HG02571 (cell line): ENCODE data around the gene NDUFA8.

Source experiments
- ATAC-seq: cut with Tn5 transposase; IDR thresholded peaks from one replicate; pipeline ENCODE4 v1.9.1; 2021; ENCODE audit warnings: mild to moderate bottlenecking, moderate library complexity; ENCODE audit not compliant: unreplicated experiment

Gene NDUFA8

GRCh38 chr9:122186301-122186700 is 26.7 kb upstream of the NDUFA8 start:
- no peak for ATAC-seq

GRCh38 chr9:122184551-122184950 is 25.0 kb upstream of the NDUFA8 start:
- ATAC-seq = no peak

GRCh38 chr9:122183501-122183900 is 23.9 kb upstream of the NDUFA8 start:
- no peak for ATAC-seq

GRCh38 chr9:122180633-122181032 is 21.1 kb upstream of the NDUFA8 start:
- ATAC-seq = no peak

GRCh38 chr9:122179690-122180074 is 20.1 kb upstream of the NDUFA8 start:
- no peak for ATAC-seq

DNA sequence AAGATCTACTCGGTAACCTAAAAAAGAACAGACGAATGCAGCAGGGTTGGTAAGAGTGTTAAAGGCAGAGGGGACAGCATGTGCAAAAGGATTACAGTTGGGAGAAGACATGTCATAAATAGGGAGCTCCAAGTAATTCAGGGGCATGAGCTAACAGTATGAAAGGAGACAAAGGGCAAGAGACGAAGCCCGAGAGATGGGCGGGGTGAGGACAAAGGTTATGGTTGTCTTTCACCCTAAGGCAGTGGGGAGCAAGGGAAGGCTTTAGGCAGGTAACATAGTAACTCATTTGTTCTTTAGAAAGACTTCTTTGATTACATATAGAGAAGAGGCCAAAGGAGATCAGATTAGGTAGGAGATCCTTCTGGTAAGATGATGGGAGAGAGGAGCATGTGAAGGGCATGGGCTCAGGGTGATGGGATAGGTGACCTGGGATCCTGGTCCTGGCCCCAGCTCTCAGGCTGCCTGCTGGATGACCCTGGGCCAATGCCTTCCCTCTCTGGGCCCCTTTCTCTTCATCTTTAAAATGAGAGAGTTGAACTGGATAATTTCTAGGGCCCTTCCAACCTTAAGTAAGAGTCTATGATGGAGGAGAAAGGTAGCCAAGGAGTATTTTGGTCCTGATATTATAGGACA is 19.6 kb upstream of the NDUFA8 start:
- no peak for ATAC-seq

DNA sequence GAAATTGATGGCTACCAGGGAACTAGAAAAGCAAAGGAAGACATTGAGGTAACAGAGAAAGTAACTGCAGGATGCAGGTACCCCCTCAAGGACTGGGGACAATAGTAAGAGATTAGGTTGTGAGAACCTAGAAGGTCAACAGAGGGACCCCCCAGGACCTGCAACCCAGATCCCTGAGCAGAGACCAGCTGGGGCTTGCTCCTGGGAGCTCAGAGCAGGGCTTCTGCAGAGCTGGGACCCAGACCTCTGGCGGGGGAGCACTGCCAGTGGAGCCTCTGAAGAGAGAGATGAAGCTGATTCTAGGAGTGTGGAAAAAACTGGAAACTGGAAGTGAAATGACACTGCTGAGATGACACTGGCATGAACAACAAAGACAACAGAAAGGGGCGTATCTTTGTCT is 17.3 kb upstream of the NDUFA8 start:
- no peak for ATAC-seq

GRCh38 chr9:122173670-122174069 is 14.1 kb upstream of the NDUFA8 start:
- ATAC-seq = no peak

GRCh38 chr9:122172131-122172530 is 12.6 kb upstream of the NDUFA8 start:
- no peak for ATAC-seq

- ATAC-seq = no peak
Measured at GRCh38 chr9:122168356-122168755, 8.8 kb upstream of the NDUFA8 start.

GRCh38 chr9:122164286-122164685 is 4.7 kb upstream of the NDUFA8 start:
- no peak for ATAC-seq

GRCh38 chr9:122162415-122162814 is 2.8 kb upstream of the NDUFA8 start:
- ATAC-seq = no peak

DNA sequence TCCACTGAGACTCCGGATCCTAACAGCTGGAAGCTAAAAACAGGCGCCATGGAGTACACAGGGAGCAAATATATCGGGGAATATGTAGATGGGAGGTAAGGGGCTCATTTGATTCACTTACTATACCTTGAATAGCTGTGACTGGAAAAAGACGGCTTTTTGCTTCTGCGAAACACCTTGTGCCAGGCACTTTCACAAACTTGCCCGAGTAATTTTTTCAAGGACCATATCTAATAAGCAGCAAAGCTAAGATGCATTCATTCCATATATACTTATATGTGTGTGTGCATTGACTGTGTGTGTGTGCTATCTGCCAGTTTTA is 307 bp upstream of the NDUFA8 start:
- ATAC-seq = no peak

GRCh38 chr9:122158202-122158601 is 1.4 kb downstream of the NDUFA8 start:
- ATAC-seq = no peak

DNA sequence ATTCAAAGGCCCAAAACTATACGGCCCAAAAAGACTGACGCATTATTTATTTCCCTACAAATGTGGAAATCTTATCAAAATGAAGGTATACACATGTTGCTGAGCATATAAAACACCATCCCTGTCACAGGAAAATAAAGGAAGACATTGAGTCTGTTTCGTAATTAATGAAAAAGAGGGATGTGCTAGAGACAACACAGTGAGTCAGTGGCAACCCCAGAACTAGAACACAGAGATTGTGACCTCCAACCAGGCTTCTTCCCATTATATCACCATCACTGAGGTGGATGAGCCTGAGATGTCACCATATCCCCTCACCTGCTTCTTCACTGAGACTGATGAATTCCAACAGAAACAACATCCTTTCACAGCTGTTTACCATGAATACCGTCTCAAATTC is 3.8 kb downstream of the NDUFA8 start:
- ATAC-seq = no peak

- ATAC-seq = no peak
Measured at GRCh38 chr9:122151267-122151828, 8.2 kb downstream of the NDUFA8 start.

DNA sequence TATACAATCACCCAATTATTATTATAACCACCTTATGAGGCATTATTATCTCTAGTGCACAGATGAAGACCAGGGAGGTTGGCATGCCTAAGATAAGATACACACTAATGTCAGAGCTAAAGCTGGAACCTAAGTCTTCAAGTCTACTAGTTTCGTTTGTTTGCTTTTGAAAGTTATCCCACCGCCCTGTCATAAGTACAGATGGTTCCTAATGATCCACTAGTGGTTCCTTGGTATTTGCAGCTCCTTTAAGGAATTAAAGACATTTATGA is 14.1 kb downstream of the NDUFA8 start:
- no peak for ATAC-seq

GRCh38 chr9:122144836-122145591 is 14.6 kb downstream of the NDUFA8 start:
- ATAC-seq = no peak

DNA sequence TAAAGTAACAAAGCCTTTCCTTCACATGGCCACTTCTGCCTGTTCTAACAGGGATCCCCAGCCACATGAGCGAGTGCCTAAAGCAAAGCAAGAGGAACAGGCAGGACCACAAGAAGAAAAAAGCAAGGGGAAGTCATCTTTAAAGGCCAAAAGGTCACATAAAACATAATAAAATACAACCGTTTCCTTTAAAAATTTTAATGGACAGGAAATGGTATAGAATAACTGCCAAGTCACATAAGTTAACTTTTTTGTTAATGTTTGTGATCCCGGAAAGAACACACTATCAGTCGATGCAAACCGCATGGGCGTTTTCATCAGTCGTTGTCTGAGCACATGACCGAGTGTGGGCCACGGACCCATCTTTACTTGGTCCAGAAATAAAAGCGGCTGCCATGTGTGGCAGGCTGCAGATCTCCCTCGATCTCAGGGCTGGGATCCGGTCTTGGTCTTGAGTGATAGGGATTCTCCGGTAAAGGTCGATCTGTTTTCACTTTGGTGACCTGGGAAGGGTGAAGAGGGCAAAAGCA is 15.6 kb downstream of the NDUFA8 start:
- no peak for ATAC-seq

DNA sequence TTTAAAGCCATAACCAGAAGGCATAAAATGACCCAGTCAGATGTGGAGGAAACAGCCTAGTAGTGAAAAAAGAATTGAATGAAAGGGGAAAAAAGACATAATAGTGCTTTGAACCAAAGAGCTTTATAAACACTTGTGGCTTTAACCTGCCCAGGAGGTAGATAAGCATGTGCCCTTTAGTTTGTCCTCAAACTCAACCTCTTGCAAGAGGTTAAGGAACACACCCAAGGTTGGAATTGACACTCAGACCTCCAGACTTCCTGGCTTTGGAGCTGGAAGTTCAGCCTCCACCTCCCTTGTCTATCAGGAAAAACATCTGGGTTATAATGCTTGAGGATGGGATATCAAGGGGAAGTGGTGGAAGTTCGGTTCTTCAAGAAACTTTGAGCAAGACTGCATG is 16.3 kb downstream of the NDUFA8 start:
- ATAC-seq = no peak

DNA sequence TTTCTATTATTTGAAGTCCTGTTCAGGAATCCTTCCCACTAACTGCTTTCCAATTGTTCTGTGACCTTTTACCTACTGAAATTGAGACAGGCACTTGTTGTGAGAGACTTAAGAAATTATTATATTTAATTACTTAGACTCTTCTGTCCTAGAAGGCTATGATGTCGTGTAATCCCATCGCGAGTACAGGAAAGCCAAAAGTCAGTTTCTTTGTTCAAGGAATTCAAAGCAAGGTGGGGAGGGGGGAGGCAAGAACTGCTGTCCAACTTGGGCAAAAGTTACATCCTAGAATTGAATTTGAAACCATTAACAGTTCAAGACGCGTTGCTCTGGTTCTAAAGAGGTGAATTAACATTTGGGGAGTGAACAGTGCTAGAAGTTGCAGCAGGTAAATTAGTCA is 17.9 kb downstream of the NDUFA8 start:
- ATAC-seq = no peak

GRCh38 chr9:122140368-122141193 is 19.0 kb downstream of the NDUFA8 start:
- no peak for ATAC-seq
